ENCODE measurements around the gene ADRA2B.

DNA sequence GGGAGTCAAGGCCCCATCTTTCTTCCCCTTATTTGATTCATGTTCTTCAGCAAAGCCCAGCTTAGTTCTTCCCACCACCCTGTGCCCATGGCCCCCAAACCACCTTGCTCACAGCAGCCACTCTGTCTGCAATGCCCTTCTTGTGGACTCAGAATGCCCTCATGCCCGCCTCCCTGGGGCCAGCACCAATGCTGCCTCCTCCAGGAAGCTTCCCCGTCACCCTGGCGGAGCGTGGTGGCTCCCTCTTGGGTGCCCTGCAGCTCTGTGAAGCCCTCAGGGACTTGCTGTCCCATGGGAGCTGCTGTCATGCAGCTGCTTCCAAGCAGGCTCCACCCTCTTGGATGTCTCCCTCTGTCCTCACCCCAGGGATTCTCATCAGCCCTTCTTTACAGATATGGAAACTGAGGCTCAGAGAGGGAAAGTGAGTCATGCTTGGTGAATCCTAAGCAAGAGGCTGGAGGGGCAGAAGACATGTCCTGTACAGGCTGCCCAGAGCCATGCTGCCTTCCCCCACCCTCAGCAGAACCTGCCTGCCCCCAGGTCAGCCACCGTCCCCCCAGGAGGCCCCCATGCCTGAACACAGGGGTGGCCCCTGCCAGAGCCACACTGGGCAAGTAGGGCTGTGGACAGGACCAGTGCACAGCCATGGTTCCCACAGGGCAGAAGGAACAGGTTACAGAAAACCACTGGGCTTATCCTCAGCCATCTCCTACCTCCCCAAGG, 40.7 kb upstream of the ADRA2B start:
- TF ChIP-seq POLR2AphosphoS5 (IDR thresholded peaks at IDR 0.05; ENCODE audit: low read depth, low read length), result no peak
- TF ChIP-seq, protein P1, sequence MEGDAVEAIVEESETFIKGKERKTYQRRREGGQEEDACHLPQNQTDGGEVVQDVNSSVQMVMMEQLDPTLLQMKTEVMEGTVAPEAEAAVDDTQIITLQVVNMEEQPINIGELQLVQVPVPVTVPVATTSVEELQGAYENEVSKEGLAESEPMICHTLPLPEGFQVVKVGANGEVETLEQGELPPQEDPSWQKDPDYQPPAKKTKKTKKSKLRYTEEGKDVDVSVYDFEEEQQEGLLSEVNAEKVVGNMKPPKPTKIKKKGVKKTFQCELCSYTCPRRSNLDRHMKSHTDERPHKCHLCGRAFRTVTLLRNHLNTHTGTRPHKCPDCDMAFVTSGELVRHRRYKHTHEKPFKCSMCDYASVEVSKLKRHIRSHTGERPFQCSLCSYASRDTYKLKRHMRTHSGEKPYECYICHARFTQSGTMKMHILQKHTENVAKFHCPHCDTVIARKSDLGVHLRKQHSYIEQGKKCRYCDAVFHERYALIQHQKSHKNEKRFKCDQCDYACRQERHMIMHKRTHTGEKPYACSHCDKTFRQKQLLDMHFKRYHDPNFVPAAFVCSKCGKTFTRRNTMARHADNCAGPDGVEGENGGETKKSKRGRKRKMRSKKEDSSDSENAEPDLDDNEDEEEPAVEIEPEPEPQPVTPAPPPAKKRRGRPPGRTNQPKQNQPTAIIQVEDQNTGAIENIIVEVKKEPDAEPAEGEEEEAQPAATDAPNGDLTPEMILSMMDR (IDR thresholded peaks at IDR 0.05 in 2 of 3, conservative IDR thresholded peaks at IDR 0.05 in 1 of 3; ENCODE audit: borderline replicate concordance in 1 of 3, insufficient read depth in 1 of 3, low read depth in 2 of 3, low read length in 2 of 3), result no peak
- TF ChIP-seq, protein P2, sequence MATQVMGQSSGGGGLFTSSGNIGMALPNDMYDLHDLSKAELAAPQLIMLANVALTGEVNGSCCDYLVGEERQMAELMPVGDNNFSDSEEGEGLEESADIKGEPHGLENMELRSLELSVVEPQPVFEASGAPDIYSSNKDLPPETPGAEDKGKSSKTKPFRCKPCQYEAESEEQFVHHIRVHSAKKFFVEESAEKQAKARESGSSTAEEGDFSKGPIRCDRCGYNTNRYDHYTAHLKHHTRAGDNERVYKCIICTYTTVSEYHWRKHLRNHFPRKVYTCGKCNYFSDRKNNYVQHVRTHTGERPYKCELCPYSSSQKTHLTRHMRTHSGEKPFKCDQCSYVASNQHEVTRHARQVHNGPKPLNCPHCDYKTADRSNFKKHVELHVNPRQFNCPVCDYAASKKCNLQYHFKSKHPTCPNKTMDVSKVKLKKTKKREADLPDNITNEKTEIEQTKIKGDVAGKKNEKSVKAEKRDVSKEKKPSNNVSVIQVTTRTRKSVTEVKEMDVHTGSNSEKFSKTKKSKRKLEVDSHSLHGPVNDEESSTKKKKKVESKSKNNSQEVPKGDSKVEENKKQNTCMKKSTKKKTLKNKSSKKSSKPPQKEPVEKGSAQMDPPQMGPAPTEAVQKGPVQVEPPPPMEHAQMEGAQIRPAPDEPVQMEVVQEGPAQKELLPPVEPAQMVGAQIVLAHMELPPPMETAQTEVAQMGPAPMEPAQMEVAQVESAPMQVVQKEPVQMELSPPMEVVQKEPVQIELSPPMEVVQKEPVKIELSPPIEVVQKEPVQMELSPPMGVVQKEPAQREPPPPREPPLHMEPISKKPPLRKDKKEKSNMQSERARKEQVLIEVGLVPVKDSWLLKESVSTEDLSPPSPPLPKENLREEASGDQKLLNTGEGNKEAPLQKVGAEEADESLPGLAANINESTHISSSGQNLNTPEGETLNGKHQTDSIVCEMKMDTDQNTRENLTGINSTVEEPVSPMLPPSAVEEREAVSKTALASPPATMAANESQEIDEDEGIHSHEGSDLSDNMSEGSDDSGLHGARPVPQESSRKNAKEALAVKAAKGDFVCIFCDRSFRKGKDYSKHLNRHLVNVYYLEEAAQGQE (IDR thresholded peaks at IDR 0.05; ENCODE audit: low read depth), result no peak
- TF ChIP-seq, protein P3, sequence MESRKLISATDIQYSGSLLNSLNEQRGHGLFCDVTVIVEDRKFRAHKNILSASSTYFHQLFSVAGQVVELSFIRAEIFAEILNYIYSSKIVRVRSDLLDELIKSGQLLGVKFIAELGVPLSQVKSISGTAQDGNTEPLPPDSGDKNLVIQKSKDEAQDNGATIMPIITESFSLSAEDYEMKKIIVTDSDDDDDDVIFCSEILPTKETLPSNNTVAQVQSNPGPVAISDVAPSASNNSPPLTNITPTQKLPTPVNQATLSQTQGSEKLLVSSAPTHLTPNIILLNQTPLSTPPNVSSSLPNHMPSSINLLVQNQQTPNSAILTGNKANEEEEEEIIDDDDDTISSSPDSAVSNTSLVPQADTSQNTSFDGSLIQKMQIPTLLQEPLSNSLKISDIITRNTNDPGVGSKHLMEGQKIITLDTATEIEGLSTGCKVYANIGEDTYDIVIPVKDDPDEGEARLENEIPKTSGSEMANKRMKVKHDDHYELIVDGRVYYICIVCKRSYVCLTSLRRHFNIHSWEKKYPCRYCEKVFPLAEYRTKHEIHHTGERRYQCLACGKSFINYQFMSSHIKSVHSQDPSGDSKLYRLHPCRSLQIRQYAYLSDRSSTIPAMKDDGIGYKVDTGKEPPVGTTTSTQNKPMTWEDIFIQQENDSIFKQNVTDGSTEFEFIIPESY (IDR thresholded peaks at IDR 0.05; ENCODE audit: extremely low read depth, insufficient replicate concordance, low read length), result no peak
- no peak for TF ChIP-seq ZNF274 (IDR thresholded peaks at IDR 0.05; ENCODE audit: low read depth, low read length)
- no peak for TF ChIP-seq JUND (IDR thresholded peaks at IDR 0.05)
- no peak for TF ChIP-seq POLR2A (IDR thresholded peaks at IDR 0.05; ENCODE audit: borderline replicate concordance, extremely low read depth, insufficient read depth, insufficient read length)
- TF ChIP-seq SRF (IDR thresholded peaks at IDR 0.05; ENCODE audit: low read depth), result no peak
- TF ChIP-seq YY1 (IDR thresholded peaks at IDR 0.05; ENCODE audit: extremely low read depth, insufficient replicate concordance, low read depth, low read length), result no peak
- TF ChIP-seq EZH2 (IDR thresholded peaks at IDR 0.05), result no peak
- TF ChIP-seq SP1 (IDR thresholded peaks at IDR 0.05; ENCODE audit: low read depth), result no peak
- TF ChIP-seq, protein P4, sequence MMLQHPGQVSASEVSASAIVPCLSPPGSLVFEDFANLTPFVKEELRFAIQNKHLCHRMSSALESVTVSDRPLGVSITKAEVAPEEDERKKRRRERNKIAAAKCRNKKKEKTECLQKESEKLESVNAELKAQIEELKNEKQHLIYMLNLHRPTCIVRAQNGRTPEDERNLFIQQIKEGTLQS (IDR thresholded peaks at IDR 0.05), result no peak

Data from HCT116 (cell line).